ENCODE data around the gene CPZ. TPM values are rescaled to one million over a fixed set of nuclear protein-coding genes. Genes with fewer than 3 reads are reported as not detected.

Gene CPZ
- total and polyA plus RNA-seq, 2 of the 4 experiments (the other 2 are of a cell fraction) = 0.90 to 10.3 TPM

- Histone ChIP-seq H3K4me2 (ENCODE audit: low read depth, low read length) (no peak overlapping the region), H4K91ac (ENCODE audit: insufficient read depth, low read depth, low read length) (no peak overlapping the region), H4K8ac (ENCODE audit: low read depth in 2 of 2, low read length in 2 of 2) (no peak overlapping the region), H3K27ac (ENCODE audit: insufficient read depth, low read length) (no peak overlapping the region), H3K18ac (ENCODE audit: low read depth, low read length) (no peak overlapping the region), H3K4me1 (ENCODE audit: control insufficient read depth, insufficient read depth, low read length) (peaks cover 2% of the 10 kb centered on the region; the same call in 1 of the 2 replicates), H2AFZ (replicated peaks; ENCODE audit: low read length, poor library complexity) (no peak overlapping the region), H2BK20ac (ENCODE audit: low read depth, low read length) (no peak overlapping the region), H3K27me3 (ENCODE audit: control insufficient read depth, insufficient read depth, low read length) (peaks cover 32% of the 10 kb centered on the region), H3K4ac (ENCODE audit: low read depth, low read length) (no peak overlapping the region), H3K36me3 (ENCODE audit: control insufficient read depth, insufficient read depth, low read length) (no peaks in the 10 kb centered on the region), H4K20me1 (ENCODE audit: insufficient read depth, low read length) (no peaks in the 10 kb centered on the region), H3K9me1 (ENCODE audit: insufficient read depth, low read length) (no peaks in the 10 kb centered on the region), H3K14ac (replicated peaks; ENCODE audit: low read depth, low read length) (no peak overlapping the region), H3K4me3 (ENCODE audit: insufficient read depth, low read depth, low read length) (no peak overlapping the region), H2BK15ac (ENCODE audit: low read depth, low read length) (no peak overlapping the region), H3K56ac (ENCODE audit: extremely low read depth, insufficient read depth, low read length) (no peak overlapping the region), H4K5ac (ENCODE audit: low read depth, low read length) (no peak overlapping the region), H3K9me3 (ENCODE audit: control insufficient read depth, insufficient read depth, low read length) (peaks cover 2% of the 10 kb centered on the region), H3K79me1 (ENCODE audit: low read depth in 1 of 2, low read length in 2 of 2) (no peaks in the 10 kb centered on the region), H3K23ac (ENCODE audit: low read depth, low read length) (no peak overlapping the region), H2AK5ac (ENCODE audit: low read depth, low read length) (no peak overlapping the region), H2BK5ac (ENCODE audit: low read depth, low read length, poor library complexity, severe bottlenecking) (no peak overlapping the region), H3K9ac (ENCODE audit: low read depth, low read length) (no peak overlapping the region), H2BK120ac (ENCODE audit: low read depth, low read length) (no peak overlapping the region), H2AK9ac (replicated peaks; ENCODE audit: low read depth, low read length, poor library complexity) (no peak overlapping the region)
- intact Hi-C loops (cut with micrococcal nuclease) (no loop called here), in situ Hi-C loops (cut with MboI; ENCODE audit: low sequenced_read_pairs) (no loop called here), dilution Hi-C loops (cut with HindIII; ENCODE audit: low sequenced_read_pairs, unreplicated experiment) (no loop called here)
- TF ChIP-seq RCOR1 (IDR thresholded peaks at IDR 0.05; ENCODE audit: insufficient replicate concordance, low read length) = no peak
- no peak for TF ChIP-seq USF2 (IDR thresholded peaks at IDR 0.05; ENCODE audit: low read depth, low read length)
- TF ChIP-seq FOS (IDR thresholded peaks at IDR 0.05; ENCODE audit: low read depth, low read length) = no peak
- TF ChIP-seq RFX5 (IDR thresholded peaks at IDR 0.05; ENCODE audit: low read depth, low read length) = no peak
- TF ChIP-seq ELK1 (IDR thresholded peaks at IDR 0.05; ENCODE audit: borderline replicate concordance, low read depth, low read length) = no peak
- TF ChIP-seq BHLHE40 (IDR thresholded peaks at IDR 0.05; ENCODE audit: low read depth, low read length) = no peak
- TF ChIP-seq MXI1 (IDR thresholded peaks at IDR 0.05; ENCODE audit: borderline replicate concordance, low read depth, low read length) = no peak
- TF ChIP-seq MAZ (IDR thresholded peaks at IDR 0.05; ENCODE audit: borderline replicate concordance, low read depth, low read length) = no peak
- TF ChIP-seq MAFK (IDR thresholded peaks at IDR 0.05; ENCODE audit: low read depth, low read length) = no peak
- TF ChIP-seq CEBPB (IDR thresholded peaks at IDR 0.05; ENCODE audit: low read depth, low read length) = no peak
- DNase-seq = no peak
- POLR2A ChIA-PET (ENCODE audit: unreplicated experiment) = no interaction called here
- BruUV-seq (replicated peaks) = no TSS peak
- CTCF ChIA-PET = no interaction called here
- 88% methylated on average over 3 of the region's 4 CpGs; no CpG with 5 or more reads in 1 of the 2 experiments for WGBS, 2 experiments (ENCODE audit: extremely low coverage in 2 of 2, insufficient read length in 1 of 2)
- no peak for ATAC-seq (ENCODE audit: low read depth)
Observed at GRCh38 chr4:8552024-8552423, 40.5 kb upstream of the CPZ start.
